Gastrocnemius medialis (tissue), 4 donors: ENCODE measurements around the gene ADPRHL1.

Experiments used
- CTCF ChIP-seq, 5 experiments: fragments of 450-650 bp in 3 of 5; fragments of 200-600 bp in 2 of 5; sonication (generic) in 2 of 5; IDR thresholded peaks in 4 of 5; conservative IDR thresholded peaks in 1 of 5; 1 replicate in 4 of 5; 2 replicates in 1 of 5; pipeline ENCODE4 v1.5.1; 2016 to 2019; ENCODE audit warnings: antibody characterized with exemption in 5 of 5, mild to moderate bottlenecking in 3 of 5, moderate library complexity in 3 of 5
- POLR2A ChIP-seq, 2 donors: fragments of 450-650 bp; IDR thresholded peaks; one replicate each; pipeline ENCODE4 v1.6.1; 2017; ENCODE audit warnings: antibody characterized with exemption in 2 of 2, mild to moderate bottlenecking in 2 of 2, moderate library complexity in 2 of 2

GRCh38 chr13:113442354-113442984 is 10.8 kb downstream of the ADPRHL1 start:
- TF ChIP-seq CTCF (IDR thresholded peaks at IDR 0.05 in 4 of 5, conservative IDR thresholded peaks at IDR 0.05 in 1 of 5) (no peak), POLR2A (IDR thresholded peaks at IDR 0.05) (no peak)
